Glutamatergic neuron (in vitro differentiated cells): Measurements from ENCODE around the gene UPK1B. TPM values are rescaled to one million over a fixed set of nuclear protein-coding genes. Genes with fewer than 3 reads are reported as not detected.

Source experiments
- DNase-seq: peaks from one replicate; pipeline ENCODE4 v3.0.0; 2022
- H3K27ac Mint-ChIP-seq: one replicate; pipeline ENCODE4 v1.8.0; 2020; ENCODE audit warnings: mild to moderate bottlenecking, mixed read lengths, inconsistent platforms; ENCODE audit not compliant: unreplicated experiment
- H3K27me3 Mint-ChIP-seq: one replicate; pipeline ENCODE4 v1.8.0; 2020; ENCODE audit warnings: mild to moderate bottlenecking, moderate library complexity, mixed read lengths, inconsistent platforms; ENCODE audit not compliant: unreplicated experiment
- H3K36me3 Mint-ChIP-seq: one replicate; pipeline ENCODE4 v1.8.0; 2020; ENCODE audit warnings: mild to moderate bottlenecking, mixed read lengths, inconsistent platforms; ENCODE audit not compliant: unreplicated experiment
- H3K4me1 Mint-ChIP-seq: one replicate; pipeline ENCODE4 v1.8.0; 2020; ENCODE audit warnings: mild to moderate bottlenecking, low read depth, mixed read lengths, inconsistent platforms; ENCODE audit not compliant: unreplicated experiment
- H3K4me3 Mint-ChIP-seq: one replicate; pipeline ENCODE4 v1.8.0; 2020; ENCODE audit warnings: mild to moderate bottlenecking, mixed read lengths, inconsistent platforms; ENCODE audit not compliant: unreplicated experiment
- H3K9me3 Mint-ChIP-seq: one replicate; pipeline ENCODE4 v1.8.0; 2020; ENCODE audit warnings: mild to moderate bottlenecking, moderate library complexity, mixed read lengths, inconsistent platforms; ENCODE audit not compliant: unreplicated experiment
- total RNA-seq: library from RNA; stranded (reverse); fragmentation: NEBNext Ultra II Directional; extraction: Animal tissue kit (Norgen Biotek cat#: 25700); gene quantifications from one replicate; pipeline ENCODE4 v1.2.1, GENCODE V29; 2021; ENCODE audit not compliant: unreplicated experiment
- TF ChIP-seq, protein P1 (sequence below): fragments of 200-600 bp; sonication (generic); IDR thresholded peaks from one replicate; pipeline ENCODE4 v1.5.0; 2021; ENCODE audit not compliant: partially characterized antibody, unreplicated experiment

UPK1B gene
- total RNA-seq, 1 donor from 2014 or later = not detected

DNA sequence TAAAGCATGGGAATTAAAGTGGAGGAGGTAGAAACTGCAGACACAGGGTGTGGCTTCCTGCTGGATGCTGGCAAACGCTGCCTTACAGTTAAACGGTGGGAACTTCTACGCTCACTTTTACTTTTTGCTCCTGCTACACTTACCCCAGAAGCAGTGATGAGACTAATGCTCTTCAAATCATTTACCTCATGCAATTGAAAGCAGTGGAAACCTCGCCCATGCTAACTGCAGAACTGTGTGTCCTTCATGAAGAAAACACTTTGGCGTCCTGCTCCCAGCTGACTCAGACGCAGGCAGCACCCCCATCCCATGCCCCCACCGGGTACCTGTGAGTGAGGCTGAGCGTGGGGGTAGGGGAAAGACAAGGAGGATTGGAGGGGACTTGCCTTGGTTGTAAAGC is 31.8 kb downstream of the UPK1B start:
- no peak for DNase-seq
- H3K9me3 Mint-ChIP-seq = peaks cover 1% of the 10 kb centered on the region
- no peak overlapping the region for H3K4me3 Mint-ChIP-seq
- no peaks in the 10 kb centered on the region for H3K36me3 Mint-ChIP-seq
- TF ChIP-seq, protein P1, sequence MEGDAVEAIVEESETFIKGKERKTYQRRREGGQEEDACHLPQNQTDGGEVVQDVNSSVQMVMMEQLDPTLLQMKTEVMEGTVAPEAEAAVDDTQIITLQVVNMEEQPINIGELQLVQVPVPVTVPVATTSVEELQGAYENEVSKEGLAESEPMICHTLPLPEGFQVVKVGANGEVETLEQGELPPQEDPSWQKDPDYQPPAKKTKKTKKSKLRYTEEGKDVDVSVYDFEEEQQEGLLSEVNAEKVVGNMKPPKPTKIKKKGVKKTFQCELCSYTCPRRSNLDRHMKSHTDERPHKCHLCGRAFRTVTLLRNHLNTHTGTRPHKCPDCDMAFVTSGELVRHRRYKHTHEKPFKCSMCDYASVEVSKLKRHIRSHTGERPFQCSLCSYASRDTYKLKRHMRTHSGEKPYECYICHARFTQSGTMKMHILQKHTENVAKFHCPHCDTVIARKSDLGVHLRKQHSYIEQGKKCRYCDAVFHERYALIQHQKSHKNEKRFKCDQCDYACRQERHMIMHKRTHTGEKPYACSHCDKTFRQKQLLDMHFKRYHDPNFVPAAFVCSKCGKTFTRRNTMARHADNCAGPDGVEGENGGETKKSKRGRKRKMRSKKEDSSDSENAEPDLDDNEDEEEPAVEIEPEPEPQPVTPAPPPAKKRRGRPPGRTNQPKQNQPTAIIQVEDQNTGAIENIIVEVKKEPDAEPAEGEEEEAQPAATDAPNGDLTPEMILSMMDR = no peak
- H3K4me1 Mint-ChIP-seq = no peaks in the 10 kb centered on the region
- no peak overlapping the region for H3K27ac Mint-ChIP-seq
- no peaks in the 10 kb centered on the region for H3K27me3 Mint-ChIP-seq

DNA sequence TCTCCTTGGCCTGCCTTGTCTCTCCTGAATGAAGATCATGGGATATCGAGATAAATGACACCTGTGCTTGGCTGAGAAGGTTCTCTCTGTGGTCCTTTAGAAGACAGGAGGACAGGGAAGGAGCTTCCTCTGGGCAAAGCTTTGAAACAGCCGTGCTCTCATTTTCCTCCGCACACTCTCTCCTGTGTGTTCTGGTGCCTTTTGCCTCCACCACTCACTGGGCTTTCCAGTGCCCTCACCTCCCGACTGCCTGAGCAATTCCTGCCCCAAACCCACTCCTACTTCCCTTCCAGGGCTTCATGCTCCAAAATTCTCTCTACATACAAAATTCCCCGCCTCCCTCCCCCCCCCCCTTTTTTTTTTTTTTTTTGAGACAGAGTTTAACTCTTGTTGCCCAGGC is 32.3 kb downstream of the UPK1B start:
- Mint-ChIP-seq H3K27ac (no peak overlapping the region), H3K36me3 (no peaks in the 10 kb centered on the region), H3K27me3 (no peaks in the 10 kb centered on the region), H3K4me1 (no peaks in the 10 kb centered on the region), H3K9me3 (peaks cover 1% of the 10 kb centered on the region), H3K4me3 (no peak overlapping the region)
- DNase-seq = no peak
- TF ChIP-seq, protein P1 = no peak

DNA sequence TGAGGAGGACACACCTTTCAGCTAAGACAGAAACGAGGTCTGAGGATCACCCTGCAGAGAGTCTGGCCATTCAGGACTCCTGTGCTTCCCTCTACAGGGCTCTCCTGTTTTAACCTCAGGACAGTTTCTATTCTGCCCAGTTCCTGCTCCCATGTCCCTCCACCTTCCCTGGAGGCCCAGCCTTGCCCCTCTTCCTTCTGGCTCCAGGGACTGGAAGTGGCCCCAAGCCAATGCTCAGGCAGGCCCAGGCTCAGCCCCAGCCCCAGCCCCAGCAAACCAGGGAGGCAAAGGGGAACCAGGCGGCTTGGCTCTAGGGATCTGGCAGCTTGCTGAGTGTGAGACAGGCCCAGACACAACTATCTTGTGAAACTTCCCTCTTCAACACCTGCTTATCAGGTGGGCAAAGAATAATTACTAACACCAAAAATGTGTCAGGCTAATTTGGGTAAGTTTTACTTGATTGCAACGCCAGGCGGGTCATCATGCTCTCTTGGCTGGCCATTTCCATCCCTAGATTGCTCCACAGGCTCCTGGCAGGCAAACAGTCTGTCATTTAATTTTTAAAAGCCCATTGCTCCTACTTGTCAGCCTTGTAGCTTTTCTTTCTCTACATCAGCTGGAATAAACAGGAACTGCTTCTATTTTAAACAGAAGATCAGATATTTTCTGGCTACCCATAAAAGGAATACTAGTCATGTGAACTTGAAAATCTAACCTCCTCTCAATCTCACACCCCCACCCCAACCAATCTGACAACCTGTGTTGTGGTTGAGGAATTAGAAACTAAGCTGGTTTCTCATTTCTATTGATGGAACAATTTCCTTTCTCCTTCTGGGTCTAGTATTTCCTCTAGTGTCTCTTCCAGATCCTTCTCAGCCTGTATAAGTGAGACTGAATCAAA is 33.5 kb downstream of the UPK1B start:
- H3K4me1 Mint-ChIP-seq = no peaks in the 10 kb centered on the region

DNA sequence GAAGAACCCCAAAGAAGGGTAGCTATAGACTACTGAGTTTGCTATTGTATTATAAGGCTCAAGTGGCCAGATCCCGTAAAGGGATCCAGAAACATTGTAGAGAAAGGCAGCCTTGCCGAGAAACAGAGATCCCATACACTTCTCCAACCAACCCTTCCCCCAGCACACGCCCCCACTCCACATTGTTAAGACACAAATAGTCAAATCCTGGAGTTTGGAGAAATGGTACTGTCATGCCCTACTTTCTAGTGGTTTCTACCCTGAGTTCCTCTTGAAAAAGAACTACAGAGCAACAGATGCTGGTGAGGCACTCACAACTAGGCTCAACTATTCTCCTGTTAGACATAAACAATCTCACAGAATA is 34.1 kb downstream of the UPK1B start:
- H3K4me1 Mint-ChIP-seq = no peaks in the 10 kb centered on the region
- DNase-seq = no peak
- TF ChIP-seq, protein P1 = no peak
- no peak overlapping the region for H3K27ac Mint-ChIP-seq
- H3K9me3 Mint-ChIP-seq = peaks cover 1% of the 10 kb centered on the region
- H3K27me3 Mint-ChIP-seq = no peaks in the 10 kb centered on the region
- H3K4me3 Mint-ChIP-seq = no peak overlapping the region
- no peaks in the 10 kb centered on the region for H3K36me3 Mint-ChIP-seq

More for the DNA sequence above, 33.5 kb downstream of the UPK1B start:
- Mint-ChIP-seq H3K27ac (no peak overlapping the region), H3K36me3 (no peaks in the 10 kb centered on the region), H3K9me3 (peaks cover 1% of the 10 kb centered on the region), H3K4me3 (no peak overlapping the region), H3K27me3 (no peaks in the 10 kb centered on the region)
- TF ChIP-seq, protein P1 = no peak
- DNase-seq = no peak

DNA sequence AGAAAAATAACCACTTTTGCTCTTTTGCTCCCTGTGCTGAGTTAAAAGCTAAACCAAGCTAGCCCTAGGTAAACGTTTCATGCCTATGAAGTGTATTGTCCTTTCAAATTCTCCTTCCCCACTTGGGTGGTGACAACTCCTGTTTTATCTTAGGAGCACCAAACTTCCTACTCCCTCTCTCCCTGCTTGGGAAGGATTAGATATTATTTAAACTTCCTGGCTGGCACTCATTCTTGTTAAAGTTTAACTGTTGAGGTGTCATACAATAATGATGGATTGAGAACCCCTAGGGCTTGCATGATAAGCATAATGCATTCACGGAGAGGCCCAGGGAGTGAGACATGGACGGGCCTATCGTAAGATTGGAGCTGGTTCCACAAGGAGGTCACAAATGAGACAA is 37.8 kb downstream of the UPK1B start:
- DNase-seq = no peak
- no peaks in the 10 kb centered on the region for H3K4me1 Mint-ChIP-seq
- peaks cover 5% of the 10 kb centered on the region for H3K36me3 Mint-ChIP-seq
- no peak overlapping the region for H3K4me3 Mint-ChIP-seq
- H3K27ac Mint-ChIP-seq = no peak overlapping the region
- H3K27me3 Mint-ChIP-seq = no peaks in the 10 kb centered on the region
- no peaks in the 10 kb centered on the region for H3K9me3 Mint-ChIP-seq
- TF ChIP-seq, protein P1 = no peak
